Calu3 (cell line): ENCODE measurements around the gene MOB1B. TPM values are rescaled to one million over a fixed set of nuclear protein-coding genes. Genes with fewer than 3 reads are reported as not detected.
"Not testable (repeated sequence)": the region's sequence is repeated elsewhere in the genome, so short reads cannot be mapped to it uniquely, and the experiment has no call there.

ENCODE experiments used
- BruUV-seq: library from RNA; stranded (reverse); fragments of 400-500 nt; replicated peaks from 2 replicates; lab custom pipeline; 2021; lab: Mats Ljungman, UMichigan
- CTCF ChIA-PET: fragments of 300-600 bp; sonication (Branson Sonifier 250); formaldehyde crosslinking; loops from one replicate; lab custom pipeline; 2022; ENCODE audit warnings: antibody characterized with exemption; lab: Charles Lee
- DNase-seq: peaks from one replicate; pipeline ENCODE4 v3.0.0; 2022
- H3K27ac Mint-ChIP-seq: one replicate; pipeline ENCODE4 v1.8.0; 2022; ENCODE audit warnings: mixed read lengths; ENCODE audit not compliant: unreplicated experiment
- H3K27me3 Mint-ChIP-seq: one replicate; pipeline ENCODE4 v1.8.0; 2022; ENCODE audit warnings: mixed read lengths; ENCODE audit not compliant: unreplicated experiment
- H3K36me3 Mint-ChIP-seq: one replicate; pipeline ENCODE4 v1.8.0; 2022; ENCODE audit warnings: mild to moderate bottlenecking, moderate library complexity, mixed read lengths; ENCODE audit not compliant: insufficient read depth, unreplicated experiment
- H3K4me1 Mint-ChIP-seq: one replicate; pipeline ENCODE4 v1.8.0; 2022; ENCODE audit warnings: mild to moderate bottlenecking, low read depth, mixed read lengths; ENCODE audit not compliant: unreplicated experiment
- H3K4me3 Mint-ChIP-seq: one replicate; pipeline ENCODE4 v1.8.0; 2022; ENCODE audit warnings: mild to moderate bottlenecking, low read depth, moderate library complexity, mixed read lengths; ENCODE audit not compliant: unreplicated experiment
- H3K9me3 Mint-ChIP-seq: one replicate; pipeline ENCODE4 v1.8.0; 2022; ENCODE audit warnings: low read depth, mixed read lengths; ENCODE audit not compliant: unreplicated experiment
- CTCF ChIP-seq: fragments of 200-600 bp; IDR thresholded peaks from one replicate; pipeline ENCODE4 v1.8.0; 2022; ENCODE audit warnings: antibody characterized with exemption; ENCODE audit not compliant: unreplicated experiment
- intact Hi-C: fragments of 100-400 bp; cut with micrococcal nuclease; formaldehyde crosslinking; loops from one replicate; pipeline ENCODE4 v1.10.0; 2022; ENCODE audit not compliant: unreplicated experiment
- total RNA-seq: library from RNA; stranded (reverse); gene quantifications from 2 replicates; pipeline ENCODE4 v1.2.3, GENCODE V29; 2022

The MOB1B gene
- total RNA-seq, 1 experiment from 2014 or later: 13.3 TPM

- TF ChIP-seq CTCF: no peak
- Mint-ChIP-seq H3K27me3 (no peaks in the 10 kb centered on the region), H3K4me3 (no peak overlapping the region), H3K36me3 (peaks cover 4% of the 10 kb centered on the region), H3K4me1 (peaks cover under 1% of the 10 kb centered on the region), H3K27ac (no peak overlapping the region), H3K9me3 (peaks cover 2% of the 10 kb centered on the region)
- intact Hi-C loops: loop anchor here (5.0 kb wide), 1 partner anchor 407 kb away; no protein-coding TSS in a partner anchor
- CTCF ChIA-PET: no interaction called here
- no TSS peak for BruUV-seq
- no peak for DNase-seq
Observed at GRCh38 chr4:71009086-71009485, 106.9 kb downstream of the MOB1B start.

- Mint-ChIP-seq H3K9me3 (peaks cover 5% of the 10 kb centered on the region), H3K27ac (no peak overlapping the region), H3K36me3 (peaks cover 4% of the 10 kb centered on the region), H3K4me1 (no peaks in the 10 kb centered on the region), H3K4me3 (no peak overlapping the region), H3K27me3 (no peaks in the 10 kb centered on the region)
- BruUV-seq: no TSS peak
- DNase-seq: no peak
- CTCF ChIA-PET: interaction anchor here (0.5 to 1.0 kb wide), 14 partner anchors 8 to 804 kb away, joined by 3 to 6 read pairs (median 3); partner anchors contain the start of genes DCK and MOB1B
- intact Hi-C loops: loop anchor here (5.0 kb wide), 2 partner anchors 358 to 408 kb away; no protein-coding TSS in a partner anchor
- TF ChIP-seq CTCF: peak; percentile 15
Observed at GRCh38 chr4:71009890-71010588, 107.9 kb downstream of the MOB1B start.

- Mint-ChIP-seq H3K4me3 (no peak overlapping the region), H3K27me3 (no peaks in the 10 kb centered on the region), H3K4me1 (no peaks in the 10 kb centered on the region), H3K36me3 (peaks cover 4% of the 10 kb centered on the region), H3K27ac (no peak overlapping the region), H3K9me3 (peaks cover 5% of the 10 kb centered on the region)
- CTCF ChIA-PET: no interaction called here
- intact Hi-C loops: loop anchor here (5.0 kb wide), 1 partner anchor 359 kb away; no protein-coding TSS in a partner anchor
- TF ChIP-seq CTCF: no peak
- BruUV-seq: no TSS peak
- DNase-seq: no peak
Observed at GRCh38 chr4:71011451-71011850, 109.3 kb downstream of the MOB1B start.

- BruUV-seq, H3K27ac Mint-ChIP-seq, H3K9me3 Mint-ChIP-seq, intact Hi-C loops, CTCF ChIA-PET, H3K4me1 Mint-ChIP-seq, H3K36me3 Mint-ChIP-seq, H3K27me3 Mint-ChIP-seq, H3K4me3 Mint-ChIP-seq, DNase-seq: not testable (repeated sequence)
Observed at GRCh38 chr4:71017391-71017790, 115.2 kb downstream of the MOB1B start.

GRCh38 chr4:71020611-71021010 is 118.4 kb downstream of the MOB1B start:
- H3K36me3 Mint-ChIP-seq: no peaks in the 10 kb centered on the region
- H3K27me3 Mint-ChIP-seq: no peaks in the 10 kb centered on the region
- TF ChIP-seq CTCF: no peak
- no peak overlapping the region for H3K27ac Mint-ChIP-seq
- CTCF ChIA-PET: no interaction called here
- H3K4me3 Mint-ChIP-seq: no peak overlapping the region
- BruUV-seq: no TSS peak
- intact Hi-C loops: no loop called here
- H3K4me1 Mint-ChIP-seq: no peaks in the 10 kb centered on the region
- H3K9me3 Mint-ChIP-seq: no peaks in the 10 kb centered on the region
- DNase-seq: no peak
